GM18508 (cell line): ENCODE data around the gene CA12.

Experiments
- ATAC-seq: cut with Tn5 transposase; IDR thresholded peaks from one replicate; pipeline ENCODE4 v1.9.1; 2021; ENCODE audit warnings: moderate number of reproducible peaks; ENCODE audit not compliant: insufficient read depth, unreplicated experiment

Gene CA12

DNA sequence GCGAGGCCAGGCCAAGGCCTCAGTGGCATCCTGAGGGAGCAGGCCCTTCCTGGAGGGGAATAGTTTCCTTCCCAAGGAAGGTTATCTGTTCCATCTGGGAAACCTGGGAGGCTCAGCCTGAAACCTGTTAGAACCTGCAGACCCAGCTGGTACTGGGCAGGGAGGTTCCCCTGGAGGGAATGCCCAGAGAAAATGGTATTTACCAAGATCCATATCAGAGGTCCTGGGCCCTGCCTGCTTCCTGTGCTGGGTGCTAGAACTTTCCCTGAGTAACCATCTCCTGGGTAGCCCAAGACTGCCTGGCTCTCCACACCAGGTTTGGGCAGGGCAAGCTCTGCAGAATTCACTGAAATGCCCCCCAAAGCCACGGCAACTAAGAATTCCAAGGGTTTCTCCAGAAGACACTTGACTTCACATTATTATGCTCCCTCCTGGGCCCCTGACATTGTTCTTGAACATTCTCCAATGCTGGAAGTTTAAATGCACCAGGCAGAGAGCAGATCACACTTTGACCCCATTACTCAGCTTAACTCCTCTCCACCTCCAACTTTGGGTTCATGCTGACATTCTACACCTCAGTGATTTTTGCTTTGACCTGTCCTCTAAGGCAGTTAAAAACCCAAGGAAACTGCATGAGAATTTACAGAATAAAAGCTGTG lies 2.0 kb downstream of the CA12 start:
- no peak for ATAC-seq

DNA sequence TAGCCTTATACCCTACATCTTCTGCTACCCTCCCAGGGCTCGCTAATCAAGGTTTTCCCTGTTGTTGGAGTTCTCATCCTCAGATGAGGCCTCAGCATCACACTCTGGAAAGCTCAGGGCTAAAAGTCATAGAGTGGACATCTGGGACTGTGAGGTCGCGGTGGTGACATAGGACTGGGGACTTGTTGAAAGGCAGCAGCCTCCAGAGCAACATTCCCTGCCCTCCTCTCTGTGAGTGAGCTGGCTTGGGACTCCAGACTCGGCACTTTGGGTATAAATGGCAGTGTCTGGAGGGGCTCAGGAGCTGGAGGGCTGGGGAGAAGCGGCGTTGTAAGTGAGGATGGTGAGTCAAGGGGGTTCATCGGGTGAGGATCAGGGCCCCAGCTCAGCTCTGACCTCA lies 2.7 kb downstream of the CA12 start:
- ATAC-seq, result no peak

DNA sequence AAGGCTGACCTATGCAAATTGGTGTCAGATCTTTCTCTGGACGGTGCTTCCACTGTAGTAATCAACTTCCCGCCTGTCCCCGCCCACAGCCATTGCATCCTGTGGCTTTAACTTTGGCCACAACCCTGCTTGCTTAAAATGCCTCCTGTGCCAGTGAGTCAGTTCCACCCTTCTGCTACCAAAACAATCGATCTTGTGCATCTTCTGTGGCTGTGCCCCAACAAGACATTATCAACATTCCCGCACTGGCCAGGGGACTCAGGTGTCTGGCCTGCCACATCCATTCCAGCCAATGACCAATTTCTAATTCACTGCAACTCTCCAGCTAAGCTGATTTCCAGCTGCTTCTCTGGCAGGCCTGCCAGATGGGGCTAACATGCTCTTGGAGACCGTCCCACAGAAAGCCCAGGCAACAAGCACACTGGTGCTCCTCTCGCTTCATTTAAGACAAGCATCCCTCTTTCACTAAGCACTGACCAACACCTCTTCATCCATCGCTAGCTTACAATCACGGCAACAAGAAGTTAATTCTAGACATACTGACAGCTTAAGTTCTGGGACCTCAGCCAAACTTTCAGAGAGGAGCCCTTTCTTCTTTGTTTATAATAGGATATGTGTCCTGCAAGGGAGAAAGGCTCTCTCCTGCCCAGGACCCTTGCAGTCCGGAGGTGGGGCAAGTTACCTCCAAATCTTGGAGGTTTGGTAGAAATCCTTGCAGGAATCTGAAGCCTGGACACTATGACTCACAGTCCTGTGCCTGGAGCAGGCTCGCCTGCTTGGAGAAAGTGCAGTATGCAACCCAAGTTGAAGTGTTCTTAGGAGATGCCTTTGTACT lies 6.7 kb downstream of the CA12 start:
- no peak for ATAC-seq

DNA sequence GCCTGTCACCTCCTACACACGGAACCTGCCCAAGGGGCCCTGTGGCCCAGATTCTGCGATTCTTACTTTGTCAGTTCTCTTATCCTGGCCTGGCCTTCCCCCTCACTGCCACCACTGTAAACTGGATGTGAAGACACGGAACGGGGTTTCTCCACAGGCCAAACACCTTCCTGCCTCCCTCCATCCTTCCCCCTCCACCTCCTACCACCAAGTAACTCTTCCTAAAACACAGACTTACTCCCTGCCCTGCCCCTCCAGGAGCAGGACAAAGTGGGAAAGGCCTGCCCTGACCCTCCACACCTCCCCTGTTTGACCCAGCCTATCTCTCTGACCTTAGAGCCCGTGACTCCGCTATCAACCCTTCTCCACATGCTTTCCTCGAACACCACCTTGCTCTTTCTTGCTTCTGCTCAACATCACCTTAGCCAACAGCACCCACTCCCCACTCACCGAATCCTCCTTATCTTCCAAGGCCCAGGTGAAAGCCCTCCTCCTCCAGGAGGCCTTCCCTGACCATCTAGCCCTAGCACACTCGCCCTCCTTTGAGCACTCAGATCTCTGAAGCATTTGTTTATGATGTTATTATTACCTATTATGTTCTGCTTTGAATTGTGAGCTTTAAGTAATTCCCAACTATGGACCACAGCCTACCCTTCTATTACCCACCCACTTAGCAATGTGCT lies 7.6 kb downstream of the CA12 start:
- no peak for ATAC-seq

DNA sequence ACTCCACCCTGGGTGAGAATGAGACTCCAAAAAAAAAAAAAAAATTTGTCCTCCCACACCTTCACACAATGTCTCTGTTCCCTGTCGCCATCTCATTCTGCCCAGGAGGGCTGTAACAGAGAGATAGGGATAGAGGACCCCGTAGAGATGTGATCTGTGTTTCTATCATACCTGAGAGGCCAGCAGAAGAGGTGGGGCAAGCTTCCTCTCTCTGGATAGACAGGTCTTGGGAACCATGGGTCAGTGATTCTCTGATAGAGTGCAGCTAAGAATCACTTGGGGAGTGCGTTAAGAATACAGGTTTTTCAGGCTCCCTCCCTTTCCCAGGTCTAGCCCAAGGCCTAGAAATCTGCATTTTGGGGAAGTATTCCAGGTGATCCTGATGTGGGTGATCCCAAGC lies 8.3 kb downstream of the CA12 start:
- no peak for ATAC-seq

DNA sequence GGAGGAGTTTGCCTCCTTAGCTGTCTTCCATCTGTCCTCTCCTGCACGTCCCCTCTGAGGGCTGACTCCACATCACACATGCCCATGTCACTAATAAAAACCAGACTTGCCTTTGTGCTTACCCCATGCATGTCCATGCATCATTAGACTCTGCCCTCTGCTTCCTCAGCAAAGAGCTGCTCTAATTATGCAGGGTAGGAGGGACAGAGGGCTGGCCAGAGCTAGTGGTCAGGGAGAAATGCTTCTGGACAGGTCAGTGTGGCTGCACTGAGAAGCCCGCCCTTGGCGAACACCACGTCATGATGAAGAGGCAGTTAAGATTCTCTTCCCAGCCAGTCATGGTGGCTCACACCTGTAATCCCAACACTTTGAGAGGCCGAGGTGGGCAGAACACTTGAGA lies 8.9 kb downstream of the CA12 start:
- no peak for ATAC-seq

DNA sequence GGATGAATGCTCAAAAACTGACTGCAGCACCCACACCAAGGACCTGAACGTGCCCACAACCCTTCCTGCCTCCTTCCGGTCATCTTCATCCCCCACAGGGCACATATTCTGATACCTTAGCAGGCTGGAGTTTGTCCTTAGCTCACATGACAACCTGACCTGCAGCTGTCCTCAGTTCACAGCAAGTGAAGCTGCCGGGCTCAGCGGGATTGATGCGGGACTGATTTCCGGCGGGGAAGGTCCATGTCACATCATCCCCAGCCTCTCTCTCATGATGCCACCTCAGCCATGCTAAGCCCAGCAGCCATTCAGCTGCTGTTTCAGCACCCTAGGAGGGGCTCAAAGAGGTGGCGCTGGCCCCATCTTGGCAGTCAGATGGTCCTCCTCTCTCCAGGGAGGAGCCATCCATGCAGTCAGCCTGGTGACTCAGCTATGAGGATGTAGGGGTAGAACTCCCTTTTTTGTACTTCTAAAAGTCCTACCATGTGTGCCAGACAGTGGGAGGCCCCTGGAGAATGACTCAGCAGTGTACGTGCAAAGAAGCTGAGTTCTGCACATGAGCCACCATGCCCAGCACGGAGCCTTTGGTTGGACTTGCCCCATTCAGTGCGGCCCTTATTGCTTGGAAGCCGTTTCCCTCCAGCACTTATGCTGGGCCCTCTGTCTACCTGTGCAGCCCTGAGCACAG lies 9.5 kb downstream of the CA12 start:
- ATAC-seq, result no peak

DNA sequence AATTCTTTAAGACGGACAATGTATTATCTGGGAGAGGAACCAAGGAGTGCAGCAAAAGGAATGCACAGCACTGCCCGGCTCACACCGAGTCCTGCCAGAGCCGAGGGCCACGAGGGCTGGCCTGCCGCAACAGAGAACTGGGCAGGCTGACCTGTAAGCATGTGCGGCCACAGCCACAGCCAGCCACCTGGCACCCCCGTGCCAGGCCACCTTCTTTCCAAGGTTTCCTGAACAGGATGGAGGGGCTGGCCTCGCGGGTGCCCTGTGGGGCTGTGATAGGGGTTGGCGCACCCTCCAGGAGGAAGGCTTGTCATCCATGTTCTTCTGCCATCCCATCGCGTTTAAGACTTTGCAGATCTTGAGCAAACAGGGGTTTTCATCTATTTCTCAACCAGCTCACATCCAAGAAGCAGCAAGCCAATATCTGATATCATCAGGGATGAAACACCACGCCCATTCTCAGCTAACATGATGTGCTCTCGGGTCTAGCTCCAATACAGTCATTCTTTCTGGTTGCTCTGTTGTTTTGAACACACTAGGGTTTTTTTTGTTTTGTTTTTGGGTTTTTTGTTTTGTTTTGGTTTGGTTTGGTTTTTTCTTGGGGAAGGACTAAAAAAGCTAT lies 10.2 kb downstream of the CA12 start:
- no peak for ATAC-seq

DNA sequence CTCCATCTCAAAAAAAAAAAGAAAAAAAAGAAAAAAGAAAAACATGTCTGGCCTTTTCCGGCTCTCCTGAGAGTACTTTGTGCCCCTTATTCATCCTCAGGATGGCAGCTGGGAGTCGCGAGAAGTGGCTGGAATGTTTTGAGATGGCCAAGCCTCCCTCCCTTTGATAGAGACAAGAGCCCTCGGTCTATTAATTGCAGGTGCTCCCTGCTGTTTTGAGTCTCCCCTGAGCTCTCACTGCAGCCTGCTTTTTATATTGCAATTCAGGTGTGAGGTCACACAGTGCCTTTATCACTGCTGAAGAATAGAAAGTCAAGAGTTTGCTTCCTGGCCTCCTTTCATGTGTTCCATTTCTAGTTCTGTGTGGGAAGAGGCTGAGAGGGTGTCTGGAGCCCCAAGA lies 10.9 kb downstream of the CA12 start:
- no peak for ATAC-seq

DNA sequence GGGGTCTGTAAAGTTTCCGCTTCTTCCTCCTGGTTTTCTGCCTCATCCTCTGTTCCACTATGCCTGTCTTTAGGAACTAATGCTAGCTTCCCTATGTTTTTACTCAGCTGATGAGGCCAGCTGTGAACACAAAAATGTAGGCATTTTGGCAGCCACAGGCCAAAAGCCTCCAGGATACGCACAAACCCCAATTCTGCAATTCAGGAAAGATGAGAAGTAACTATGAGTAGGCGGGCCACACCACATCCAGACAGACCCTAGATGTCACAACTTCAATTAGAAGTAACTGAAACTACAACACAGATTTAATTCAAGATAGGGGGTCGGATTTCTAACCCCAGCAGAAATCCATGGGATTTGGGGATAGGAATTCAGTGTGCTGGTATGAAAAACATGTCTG lies 11.9 kb downstream of the CA12 start:
- no peak for ATAC-seq

DNA sequence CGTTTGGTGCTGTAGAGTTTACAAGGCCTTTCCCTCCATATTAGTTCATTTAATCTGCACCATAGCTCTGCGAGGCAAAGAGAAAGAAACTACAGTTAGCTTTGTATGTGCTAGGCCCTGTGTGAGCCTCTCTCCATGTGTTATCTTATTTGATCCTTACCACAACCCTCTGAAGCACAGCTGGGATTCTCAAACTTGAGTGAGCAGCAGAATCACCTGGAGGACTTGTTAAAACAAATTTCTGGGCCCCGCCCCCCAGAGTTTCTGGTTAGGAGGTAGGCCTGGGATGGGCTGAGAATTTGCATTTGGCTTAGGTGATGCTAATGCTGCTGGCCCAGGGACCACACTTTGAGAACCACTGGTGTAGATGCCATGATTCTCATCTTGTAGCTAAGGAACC lies 12.3 kb downstream of the CA12 start:
- ATAC-seq, result no peak

DNA sequence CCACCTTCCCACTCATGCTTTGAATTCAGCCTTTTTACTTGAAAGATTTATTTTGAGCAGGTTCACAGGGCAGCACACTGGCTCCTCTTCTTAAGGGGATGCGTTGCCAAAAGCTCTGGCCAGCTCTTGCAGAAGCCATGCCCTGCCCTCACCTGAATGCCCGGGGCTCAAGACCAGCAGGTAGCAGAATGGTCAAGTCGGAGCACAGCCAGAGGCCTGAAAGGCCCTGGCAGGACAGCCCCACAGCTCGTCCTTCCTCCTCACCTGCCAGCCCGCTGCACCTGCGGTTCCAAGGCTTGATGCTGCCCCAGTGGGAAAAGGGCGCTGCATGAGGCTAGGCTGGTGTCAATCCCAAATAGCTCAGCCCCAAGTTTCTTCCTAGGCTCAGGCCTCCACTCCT lies 13.1 kb downstream of the CA12 start:
- ATAC-seq, result no peak

DNA sequence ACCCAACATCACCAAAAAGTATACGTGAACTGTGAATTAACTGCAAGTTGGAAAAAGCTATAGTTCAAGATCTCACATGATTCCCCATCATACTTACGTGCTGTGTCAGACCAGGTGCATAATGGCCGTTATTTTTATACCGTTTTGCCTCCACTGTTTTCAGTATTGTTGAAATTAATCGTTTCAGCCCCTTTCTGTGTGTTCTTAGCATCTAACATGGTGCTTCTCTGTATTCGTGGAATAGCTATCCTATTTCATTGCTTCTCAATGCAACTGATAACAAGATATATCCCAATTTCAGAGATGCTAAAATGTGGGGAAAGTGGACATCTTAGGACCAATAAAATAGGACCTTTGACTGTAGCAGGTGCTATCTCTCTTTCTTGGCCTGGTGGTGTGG lies 13.7 kb downstream of the CA12 start:
- no peak for ATAC-seq

DNA sequence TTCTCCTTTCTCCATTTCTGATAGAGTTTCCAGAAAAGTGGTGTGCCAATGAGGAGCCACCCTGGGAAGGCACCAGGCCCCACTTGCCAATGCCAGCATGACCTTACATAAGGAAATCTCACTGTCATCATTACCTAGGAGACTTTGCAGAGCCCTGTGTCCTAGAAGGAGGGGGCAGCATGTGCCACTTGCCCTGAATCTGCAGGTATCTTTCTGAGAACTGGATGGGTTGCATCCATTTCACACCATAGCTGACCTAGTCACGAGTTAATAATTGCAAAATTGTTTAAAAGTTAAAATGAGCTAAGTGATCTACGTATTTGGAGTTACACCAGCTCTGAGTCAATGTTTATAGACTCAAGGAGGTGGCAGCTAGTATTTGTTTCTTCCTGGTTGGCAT lies 14.3 kb downstream of the CA12 start:
- ATAC-seq, result no peak

DNA sequence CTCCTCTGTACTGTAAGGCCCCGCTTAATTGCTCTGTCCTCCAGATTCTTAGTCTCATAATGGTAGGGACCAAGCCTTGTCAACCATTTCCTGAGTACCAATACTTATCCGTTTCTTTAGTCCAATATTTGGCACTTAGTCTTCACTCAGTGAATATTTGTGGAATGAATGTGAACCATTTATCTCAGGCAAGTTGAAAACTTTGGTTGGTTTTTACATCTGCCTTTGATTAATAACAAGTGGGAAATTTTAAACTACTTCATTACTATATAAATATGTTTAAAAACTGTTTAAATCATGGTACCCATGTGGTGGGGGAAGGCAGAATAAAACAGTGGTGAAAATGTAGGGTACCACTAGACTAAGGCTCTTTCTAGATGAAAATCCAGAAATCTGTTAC lies 15.2 kb downstream of the CA12 start:
- no peak for ATAC-seq

DNA sequence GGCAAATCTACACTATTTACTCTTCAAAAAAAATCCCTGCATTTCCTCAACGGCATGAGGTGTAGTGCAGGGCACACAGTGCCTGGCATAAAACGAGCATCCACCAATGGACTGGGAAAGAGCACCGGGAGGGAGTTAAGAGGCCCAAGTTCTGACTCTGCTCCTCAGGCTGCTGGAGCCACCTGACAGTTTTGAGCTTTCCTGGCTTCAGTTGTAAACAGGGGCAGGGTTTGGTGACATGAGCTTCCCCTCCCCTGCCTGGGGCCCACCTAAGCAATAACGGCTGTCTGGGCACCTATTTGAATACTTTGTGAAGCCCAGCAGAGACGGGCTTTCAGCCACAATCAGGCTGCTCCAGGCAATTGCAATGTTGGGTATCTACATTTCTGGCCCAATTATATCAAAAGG lies 16.4 kb downstream of the CA12 start:
- no peak for ATAC-seq

DNA sequence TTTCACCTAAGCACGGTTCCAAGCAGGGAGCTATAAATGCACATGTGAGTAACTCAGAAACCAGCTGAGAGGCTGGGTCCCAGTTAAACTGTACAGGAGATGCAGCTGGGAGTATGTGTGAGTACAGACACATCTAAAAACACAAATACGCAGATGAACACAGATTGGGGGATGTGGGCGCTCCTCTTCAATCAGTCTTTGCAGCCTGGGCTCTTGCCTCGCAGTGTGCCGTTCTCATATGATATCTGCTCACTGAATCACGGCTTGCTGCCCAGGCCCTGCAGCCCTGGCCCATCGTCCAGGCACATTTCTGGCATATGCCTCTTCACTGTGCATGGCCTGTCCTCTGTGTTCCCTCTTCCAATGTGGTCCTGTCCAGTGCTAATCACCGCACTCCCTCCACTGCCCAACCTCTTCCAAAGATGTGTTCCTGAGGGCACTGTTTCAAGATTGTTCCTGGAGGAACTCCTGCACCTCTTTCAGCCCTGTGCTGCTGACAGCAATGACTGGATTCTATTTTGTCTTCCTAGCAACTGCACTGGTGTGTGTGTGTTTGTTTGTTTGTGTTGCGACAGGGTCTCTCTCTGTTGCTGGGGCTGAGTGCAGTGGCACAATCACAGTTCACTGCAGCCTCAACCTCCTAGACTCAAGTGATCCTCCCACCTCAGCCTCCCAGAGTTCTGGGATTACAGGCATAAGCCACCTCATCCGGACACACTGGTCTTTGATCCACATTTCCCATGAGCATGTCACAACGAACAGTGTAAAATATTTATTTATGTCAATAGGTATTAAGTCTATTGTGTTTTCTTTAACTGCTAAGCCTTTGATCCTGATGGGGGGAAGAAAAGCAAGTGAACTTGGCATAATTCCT lies 17.0 kb downstream of the CA12 start:
- no peak for ATAC-seq

DNA sequence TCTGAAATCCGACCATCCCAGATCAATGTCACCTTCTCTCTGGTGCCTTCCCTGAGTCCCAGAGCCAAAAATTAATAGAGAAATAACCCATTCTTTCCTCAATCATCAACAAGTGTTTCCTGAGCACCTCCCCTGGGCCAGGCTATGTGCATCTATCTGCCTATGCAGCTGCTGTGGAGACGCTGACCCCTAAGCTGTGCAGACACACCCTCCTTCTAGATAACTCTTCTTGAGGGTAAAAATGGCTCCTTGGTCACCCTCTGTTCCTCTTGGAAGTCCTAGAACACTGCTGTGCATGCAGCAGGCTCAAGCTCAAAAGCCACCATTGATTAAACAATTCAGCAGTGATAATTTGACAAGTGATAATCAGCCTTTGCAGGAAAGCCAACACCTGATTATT lies 18.4 kb downstream of the CA12 start:
- no peak for ATAC-seq

DNA sequence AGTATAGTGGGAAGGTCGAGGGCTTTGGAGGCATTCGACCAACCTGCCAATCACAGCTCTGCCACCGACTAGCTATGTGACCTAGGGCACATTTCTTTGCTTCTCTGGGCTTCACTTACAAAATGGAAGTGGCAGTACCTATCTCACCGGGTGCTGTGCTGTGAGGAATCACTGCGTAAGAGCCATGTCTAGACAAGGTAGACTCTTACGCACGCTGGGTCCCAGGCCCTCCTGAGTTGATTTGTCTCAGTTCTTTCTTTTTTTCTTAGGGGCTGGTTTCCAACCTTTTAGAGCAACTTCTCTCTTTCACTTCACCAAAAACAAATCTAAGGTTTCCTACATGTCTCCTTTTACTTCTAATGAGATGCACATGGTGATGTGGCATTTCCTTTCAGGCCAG lies 18.8 kb downstream of the CA12 start:
- ATAC-seq, result no peak

DNA sequence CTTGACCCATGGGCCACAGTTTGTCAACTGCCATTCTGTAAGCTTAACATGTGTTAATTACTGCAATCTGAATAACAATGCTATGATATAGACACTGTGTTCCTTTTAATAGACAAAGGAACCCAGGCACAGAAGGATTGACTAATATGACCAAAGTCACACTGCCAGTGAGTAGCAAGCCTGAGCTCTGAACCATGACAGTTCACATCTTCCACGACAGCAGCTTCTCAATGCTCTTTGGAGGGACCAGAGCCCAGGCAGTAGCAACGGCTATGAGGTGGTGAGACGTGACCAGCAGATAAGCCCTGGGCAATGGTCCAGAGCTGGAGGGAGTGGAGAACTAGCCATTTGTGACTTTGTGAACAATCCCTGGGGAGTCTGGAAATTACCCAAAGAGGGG lies 19.4 kb downstream of the CA12 start:
- no peak for ATAC-seq
